Astrocyte of the cerebellum (primary cell): ENCODE measurements around the gene DAB2IP.
"Not testable (repeated sequence)": the region's sequence is repeated elsewhere in the genome, so short reads cannot be mapped to it uniquely, and the experiment has no call there.

ENCODE experiments used
- DNase-seq: peaks from one replicate; pipeline ENCODE4 v3.0.0-alpha.2; 2011; ENCODE audit warnings: low read depth
- H3K4me3 ChIP-seq: 2 replicates; pipeline ENCODE4 v1.5.1; 2011; ENCODE audit warnings: mild to moderate bottlenecking, low read depth, low read length, moderate library complexity
- in situ Hi-C: cut with HindIII; loops from 2 replicates; pipeline ENCODE4 v1.10.0; 2017; ENCODE audit warnings: low sequenced_read_pairs
- TF ChIP-seq, protein P1 (sequence below): IDR thresholded peaks from 2 replicates; pipeline ENCODE4 v1.5.1; 2012; ENCODE audit warnings: low read length, low read depth, moderate library complexity, mild to moderate bottlenecking; ENCODE audit errors: missing control alignments

DAB2IP gene

DNA sequence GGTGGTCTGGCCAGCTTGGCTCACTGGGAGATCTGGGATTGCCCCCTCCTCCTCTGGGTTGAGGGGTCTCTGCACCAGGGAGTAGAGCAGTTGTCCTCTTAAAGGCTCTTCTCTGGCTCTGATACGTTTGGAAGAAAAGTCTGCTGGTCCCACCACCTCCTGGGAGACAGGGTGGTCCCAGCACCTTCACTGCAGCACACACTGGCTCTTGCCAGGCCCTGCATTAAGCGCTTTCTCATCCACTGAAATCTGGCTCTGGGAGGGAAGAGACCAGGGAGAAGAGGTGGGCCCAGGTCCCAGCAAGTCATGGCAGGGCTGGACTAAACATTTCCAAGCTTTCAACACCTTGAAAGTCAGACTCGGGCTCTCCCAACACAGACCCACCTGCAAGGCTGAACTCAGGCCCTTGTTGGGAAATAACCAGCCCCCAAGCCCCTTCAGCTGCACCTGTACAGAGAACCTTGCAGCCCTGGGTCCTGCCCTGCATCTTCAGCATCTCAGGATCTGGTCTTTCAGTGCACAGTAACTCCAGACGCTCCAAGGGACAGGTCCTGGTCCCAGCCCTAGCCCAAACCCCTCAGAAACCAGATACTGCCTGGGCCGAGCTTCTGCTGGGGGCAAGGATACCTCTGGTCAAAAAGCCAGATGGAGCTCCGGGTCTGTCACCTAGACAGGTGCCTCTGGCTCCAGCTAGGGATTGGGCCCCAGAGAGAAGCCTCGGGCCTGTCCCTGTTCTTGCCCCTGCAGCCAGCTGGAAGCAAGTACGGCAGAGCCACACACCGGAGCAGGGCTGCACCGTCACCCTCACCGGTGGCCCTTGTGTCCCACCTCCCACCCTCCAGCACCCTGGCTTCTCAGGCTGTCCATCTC lies 134.5 kb downstream of the DAB2IP start:
- no peak for DNase-seq
- no peak overlapping the region for H3K4me3 ChIP-seq
- in situ Hi-C loops, result loop anchor here (5.0 kb wide), 1 partner anchor 39 kb away; no protein-coding TSS in a partner anchor
- TF ChIP-seq, protein P1, sequence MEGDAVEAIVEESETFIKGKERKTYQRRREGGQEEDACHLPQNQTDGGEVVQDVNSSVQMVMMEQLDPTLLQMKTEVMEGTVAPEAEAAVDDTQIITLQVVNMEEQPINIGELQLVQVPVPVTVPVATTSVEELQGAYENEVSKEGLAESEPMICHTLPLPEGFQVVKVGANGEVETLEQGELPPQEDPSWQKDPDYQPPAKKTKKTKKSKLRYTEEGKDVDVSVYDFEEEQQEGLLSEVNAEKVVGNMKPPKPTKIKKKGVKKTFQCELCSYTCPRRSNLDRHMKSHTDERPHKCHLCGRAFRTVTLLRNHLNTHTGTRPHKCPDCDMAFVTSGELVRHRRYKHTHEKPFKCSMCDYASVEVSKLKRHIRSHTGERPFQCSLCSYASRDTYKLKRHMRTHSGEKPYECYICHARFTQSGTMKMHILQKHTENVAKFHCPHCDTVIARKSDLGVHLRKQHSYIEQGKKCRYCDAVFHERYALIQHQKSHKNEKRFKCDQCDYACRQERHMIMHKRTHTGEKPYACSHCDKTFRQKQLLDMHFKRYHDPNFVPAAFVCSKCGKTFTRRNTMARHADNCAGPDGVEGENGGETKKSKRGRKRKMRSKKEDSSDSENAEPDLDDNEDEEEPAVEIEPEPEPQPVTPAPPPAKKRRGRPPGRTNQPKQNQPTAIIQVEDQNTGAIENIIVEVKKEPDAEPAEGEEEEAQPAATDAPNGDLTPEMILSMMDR, result no peak

DNA sequence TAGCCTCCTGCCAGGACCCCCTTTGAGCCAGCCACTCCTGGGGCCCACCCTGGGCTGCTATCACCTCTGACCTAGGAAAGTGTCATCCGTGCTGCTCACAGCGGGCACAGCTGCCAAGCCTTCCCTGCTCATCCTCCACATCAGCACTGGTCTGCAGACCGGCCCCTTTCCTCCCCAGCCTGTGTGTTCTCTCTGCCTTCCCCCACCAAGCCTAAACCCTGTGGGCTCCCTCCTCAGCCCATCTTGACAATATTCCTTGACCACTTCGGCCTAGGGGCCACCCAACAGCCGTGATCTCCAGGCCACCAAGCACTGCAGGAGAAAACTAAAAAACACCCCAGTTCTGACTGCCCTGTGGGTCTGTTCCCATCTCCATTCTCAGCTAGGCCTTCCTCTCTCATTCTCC lies 135.1 kb downstream of the DAB2IP start:
- TF ChIP-seq, protein P1, result no peak
- no peak for DNase-seq

DNA sequence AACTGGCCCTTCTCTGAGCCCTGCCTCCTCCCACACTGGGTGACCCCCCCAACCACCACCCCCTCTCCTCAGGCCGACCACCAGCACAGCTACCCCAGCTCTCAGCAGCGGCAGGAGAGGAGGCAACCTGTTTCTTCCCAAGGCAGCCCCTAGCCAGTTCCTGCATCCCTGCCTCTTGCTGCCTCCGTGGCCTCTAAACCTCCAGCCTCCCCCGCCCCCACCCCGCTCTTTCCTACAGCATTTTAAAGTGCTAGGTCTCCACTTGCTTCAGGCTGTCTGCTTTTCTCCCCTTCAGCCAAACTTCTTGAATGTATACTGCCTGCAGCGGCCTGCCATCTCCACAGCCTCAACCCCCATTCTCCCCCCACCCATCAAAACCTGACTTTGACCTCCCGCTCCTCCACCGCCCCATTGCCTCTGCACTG lies 135.6 kb downstream of the DAB2IP start:
- in situ Hi-C loops, result loop anchor here (5.0 kb wide), 1 partner anchor 40 kb away; no protein-coding TSS in a partner anchor
- DNase-seq, result no peak
- TF ChIP-seq, protein P1, result no peak
- no peak overlapping the region for H3K4me3 ChIP-seq

More for the DNA sequence above, 135.1 kb downstream of the DAB2IP start:
- in situ Hi-C loops, result loop anchor here (5.0 kb wide), 1 partner anchor 39 kb away; no protein-coding TSS in a partner anchor
- H3K4me3 ChIP-seq, result no peak overlapping the region

DNA sequence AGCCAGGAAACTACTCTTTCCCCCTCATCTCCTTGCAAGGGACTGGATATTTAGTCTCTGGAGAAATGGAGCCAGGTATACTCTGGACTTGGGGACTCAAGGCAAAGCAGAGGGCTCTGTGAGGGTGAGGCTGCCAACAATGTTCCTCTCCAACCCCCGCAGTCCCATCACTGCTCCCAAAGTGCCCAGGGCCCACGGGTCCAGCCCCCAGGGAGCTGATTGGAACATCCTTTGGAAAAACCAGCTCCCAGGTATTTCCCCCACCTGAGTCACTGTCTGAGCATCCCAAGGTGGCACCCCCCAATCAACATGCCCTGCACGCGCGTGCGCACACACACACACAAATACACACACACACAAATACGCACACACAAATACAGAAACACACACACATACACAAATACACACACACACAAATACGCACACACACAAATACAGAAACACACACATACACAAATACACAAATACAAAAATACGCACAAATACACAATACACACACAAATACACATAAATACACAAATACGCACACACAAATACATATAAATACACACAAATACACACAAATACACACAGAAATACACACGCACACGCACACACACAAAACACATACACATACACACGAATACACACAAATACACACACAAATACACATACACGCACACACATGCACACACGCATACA lies 137.4 kb downstream of the DAB2IP start:
- DNase-seq, result no peak
- TF ChIP-seq, protein P1, result no peak
- in situ Hi-C loops, result loop anchor here (5.0 kb wide), 1 partner anchor 42 kb away; no protein-coding TSS in a partner anchor
- no peak overlapping the region for H3K4me3 ChIP-seq

DNA sequence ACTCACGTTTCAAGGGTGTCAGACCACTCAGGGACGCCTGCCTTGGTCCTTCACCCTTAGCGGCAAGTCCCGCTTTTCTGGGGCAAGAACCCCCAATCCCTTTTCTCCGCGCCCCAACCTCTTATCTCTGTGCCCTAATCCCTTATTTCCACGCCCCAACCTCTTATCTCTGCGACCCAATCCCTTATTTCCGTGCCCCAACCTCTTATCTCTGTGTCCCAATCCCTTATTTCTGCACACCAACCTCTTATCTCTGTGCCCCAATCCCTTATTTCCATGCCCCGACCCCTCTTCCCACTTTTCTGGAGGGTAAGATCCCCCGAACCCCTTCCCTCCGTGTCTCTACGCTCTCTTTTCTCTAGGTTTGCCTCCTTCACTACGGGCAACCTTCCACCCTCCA lies 139.4 kb downstream of the DAB2IP start:
- TF ChIP-seq, protein P1, result no peak
- in situ Hi-C loops, result no loop called here
- H3K4me3 ChIP-seq, result no peak overlapping the region
- DNase-seq, result no peak

DNA sequence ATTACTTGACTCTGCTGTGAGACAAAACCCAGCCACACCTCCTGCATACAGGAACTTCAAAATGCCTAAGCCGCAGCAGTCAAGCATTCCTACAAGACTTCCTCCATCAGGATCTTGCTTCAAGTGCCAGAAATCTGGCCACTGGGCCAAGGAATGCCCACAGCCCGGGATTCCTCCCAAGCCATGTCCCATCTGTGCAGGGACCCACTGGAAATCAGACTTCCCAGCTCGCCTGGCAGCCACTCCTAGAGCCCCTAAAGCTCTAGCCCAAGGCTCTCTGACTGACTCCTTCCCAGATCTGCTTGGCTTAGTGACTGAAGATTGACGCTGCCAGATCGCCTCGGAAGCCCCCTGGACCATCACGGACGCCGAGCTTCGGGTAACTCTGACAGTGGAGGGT lies 141.0 kb downstream of the DAB2IP start:
- DNase-seq, H3K4me3 ChIP-seq, in situ Hi-C loops: not testable (repeated sequence)

DNA sequence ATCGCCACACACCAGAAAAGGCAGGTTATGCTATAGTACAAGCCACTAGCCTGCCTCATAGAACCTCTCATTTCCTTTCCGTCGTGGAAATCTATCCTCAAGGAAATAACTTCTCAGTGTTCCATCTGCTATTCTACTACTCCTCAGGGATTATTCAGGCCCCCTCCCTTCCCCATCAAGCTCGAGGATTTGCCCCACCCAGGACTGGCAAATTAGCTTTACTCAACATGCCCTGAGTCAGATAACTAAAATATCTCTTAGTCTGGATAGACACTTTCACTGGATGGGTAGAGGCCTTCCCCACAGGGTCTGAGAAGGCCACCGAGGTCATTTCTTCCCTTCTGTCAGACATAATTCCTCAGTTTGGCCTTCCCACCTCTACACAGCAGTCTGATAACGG lies 142.9 kb downstream of the DAB2IP start:
- in situ Hi-C loops, result not testable (repeated sequence)

More for the DNA sequence above, 142.9 kb downstream of the DAB2IP start:
- DNase-seq, H3K4me3 ChIP-seq: not testable (repeated sequence)
